HG03025 (cell line): ENCODE results near the gene DOCK4.

Experiments used
- ATAC-seq: cut with Tn5 transposase; IDR thresholded peaks from one replicate; pipeline ENCODE4 v1.9.1; 2021; ENCODE audit warnings: mild to moderate bottlenecking, moderate library complexity; ENCODE audit not compliant: unreplicated experiment, low FRiP score

Gene DOCK4

DNA sequence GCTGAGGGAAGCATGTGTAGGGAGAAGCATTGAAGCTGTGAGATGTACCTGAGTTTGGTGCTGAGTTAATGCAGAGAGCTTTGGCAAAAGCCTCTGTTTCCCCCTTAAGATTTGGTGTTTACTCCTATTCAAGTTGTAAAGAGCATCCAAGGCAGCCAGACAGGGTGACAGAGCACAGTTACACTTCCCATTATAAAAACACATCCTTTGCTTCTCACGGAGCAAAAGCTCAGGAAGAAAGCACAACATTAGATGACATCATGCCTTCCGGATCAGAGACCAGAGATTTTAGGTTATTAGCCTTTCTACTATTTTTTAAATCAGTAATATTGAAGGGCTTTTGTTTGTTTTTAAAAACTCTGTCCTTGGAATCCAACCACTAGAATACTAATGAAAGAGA is 182.9 kb downstream of the DOCK4 start:
- ATAC-seq: no peak

DNA sequence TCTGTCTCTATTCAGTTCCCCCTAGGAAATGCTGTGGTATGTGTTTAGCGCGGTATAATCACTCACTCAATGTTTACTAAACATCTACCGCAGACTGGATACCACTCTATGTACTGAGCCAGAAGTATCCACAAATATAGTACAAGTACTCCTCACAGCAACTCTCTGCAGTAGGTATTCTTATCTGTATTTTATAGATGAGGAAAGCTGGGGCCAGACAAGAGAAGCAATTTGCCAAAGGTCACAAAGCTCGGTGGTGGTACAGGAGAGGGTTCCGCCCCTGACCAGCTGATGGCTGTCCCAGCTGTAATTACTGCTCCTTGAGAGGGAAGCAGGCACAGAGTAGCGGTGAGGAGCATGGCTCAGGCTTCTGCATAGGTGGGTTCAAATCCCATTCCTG is 184.1 kb downstream of the DOCK4 start:
- no peak for ATAC-seq

DNA sequence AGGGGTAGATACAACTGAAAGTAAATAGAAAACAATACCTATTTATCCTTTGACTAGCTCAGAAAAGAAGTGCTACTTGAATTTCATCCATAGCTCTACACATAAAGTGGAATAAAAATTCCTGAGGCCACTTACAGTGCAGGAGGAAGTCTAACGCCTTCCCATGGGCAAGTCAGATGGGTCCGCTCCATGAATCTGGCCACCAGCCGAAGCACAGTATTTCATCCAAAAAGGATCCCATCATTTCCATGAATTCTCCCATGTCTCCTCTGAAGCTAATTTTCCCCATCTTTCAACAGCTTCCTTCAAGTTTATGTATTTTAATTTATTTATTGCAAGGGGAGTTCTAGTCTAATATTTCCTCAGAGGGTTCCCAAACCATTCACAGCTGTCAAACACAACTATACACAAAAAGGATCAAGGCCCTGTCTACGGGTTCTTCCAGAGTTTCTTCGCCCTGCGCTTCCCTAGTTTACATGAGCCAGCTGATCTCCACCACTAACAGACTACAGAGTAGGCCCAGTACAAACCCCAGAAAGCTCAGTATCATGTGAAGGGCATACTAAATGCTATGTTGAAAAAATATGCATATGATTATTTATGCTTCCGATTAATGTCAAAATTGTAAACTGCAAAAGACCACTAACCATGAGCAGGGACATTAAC is 184.7 kb downstream of the DOCK4 start:
- no peak for ATAC-seq

DNA sequence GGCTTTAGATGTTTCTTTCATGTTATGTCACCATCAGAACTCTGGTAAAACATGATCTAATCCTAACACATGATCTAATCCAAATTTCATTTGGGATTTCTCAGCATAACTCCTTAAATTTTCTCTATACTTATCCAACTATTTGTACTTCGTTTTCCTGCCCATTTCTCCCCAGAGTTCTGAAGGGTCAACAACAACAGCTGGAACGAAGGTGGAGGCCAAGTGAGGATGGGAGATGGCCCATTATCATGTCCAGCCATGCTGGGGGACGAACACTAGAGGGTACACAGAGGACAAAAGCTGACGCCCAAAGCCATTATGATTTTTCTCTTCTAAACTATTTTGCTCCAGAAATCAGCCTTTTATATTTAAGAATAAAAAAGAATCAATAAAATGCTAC is 185.4 kb downstream of the DOCK4 start:
- ATAC-seq: no peak

DNA sequence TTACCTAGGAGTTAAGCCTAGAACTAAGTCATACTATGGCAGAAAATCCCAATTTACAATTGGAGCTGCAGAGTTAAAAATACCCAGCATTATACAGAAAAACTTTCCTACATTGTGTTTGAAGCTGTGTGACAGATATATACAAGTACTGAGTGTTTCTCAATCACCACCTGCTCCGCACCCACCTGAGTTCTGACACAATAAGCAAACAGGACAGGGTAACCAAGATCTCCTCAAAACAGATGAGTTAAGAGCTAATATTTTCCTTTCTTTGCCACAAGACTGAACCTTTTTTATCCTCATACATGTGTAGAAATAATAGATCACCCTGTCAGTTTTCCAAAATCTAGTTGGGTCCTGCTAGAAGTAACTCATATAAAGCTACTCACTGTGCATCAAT is 186.3 kb downstream of the DOCK4 start:
- ATAC-seq: no peak

DNA sequence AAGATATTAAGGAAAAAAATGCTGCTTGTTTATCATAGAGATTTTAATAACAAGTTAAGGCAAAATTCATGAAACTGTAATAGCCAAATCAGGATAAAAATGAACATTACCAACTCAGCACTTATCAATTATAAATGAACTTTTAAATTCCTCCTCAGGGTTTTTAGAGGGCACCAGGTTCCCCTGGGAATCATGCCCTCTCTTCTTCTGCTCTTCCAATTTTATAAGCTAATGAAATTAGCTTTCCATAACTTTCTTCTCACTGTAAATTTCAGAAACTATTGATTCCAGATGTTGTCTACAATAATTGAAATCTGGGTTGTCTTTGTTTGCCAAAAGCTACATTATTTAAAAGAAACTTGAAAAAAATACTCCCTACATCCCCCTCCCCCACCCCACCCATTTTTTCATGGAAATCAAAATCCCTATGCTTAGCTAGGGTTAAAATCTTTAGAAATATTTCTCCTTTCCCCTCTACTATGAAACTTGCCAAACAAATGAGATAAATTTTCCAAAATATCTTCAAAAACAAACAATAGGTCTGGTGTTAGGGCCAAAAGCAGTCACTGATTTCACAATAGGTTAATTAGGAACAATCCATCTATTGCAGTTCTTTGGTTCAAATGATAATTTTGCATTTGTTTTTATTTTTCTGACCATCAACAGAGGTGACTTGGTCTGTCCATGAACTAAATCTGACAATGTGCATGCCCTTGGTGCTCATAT is 187.7 kb downstream of the DOCK4 start:
- no peak for ATAC-seq

DNA sequence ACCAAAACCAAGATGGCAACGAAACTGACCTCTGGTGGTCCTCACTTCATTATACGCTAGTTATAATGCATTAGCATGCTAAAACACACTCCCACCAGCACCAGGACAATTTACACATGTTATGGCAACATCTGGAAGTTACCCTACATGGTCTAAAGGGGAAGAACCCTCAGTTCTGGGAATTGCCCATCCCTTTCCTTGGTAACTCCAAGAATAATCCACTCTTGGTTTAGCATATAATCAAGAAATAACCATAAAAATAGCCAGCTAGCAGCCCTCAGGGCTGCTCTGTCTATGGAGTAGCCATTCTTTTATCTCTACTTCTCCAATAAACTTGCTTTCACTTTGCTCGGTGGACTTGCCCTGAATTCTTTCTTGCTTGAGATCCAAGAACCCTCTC is 191.1 kb downstream of the DOCK4 start:
- ATAC-seq: no peak

DNA sequence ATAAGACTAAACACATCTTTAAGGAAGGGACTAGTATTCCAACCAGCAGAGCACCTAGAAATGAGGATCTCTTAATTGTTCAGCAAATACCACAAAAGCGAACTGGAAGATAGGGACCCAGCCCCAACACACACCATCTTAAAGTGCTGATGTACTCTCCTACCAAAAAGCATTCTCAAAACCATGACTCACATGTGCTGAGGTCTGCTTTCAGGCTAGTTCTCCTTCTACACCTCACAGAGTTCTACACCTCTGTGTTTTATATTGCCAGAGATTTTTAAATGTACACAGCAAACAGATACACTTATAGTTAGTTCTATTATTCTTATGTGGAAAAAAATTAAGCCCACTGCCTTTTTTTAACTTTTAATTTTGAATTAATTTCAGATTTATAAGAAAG is 191.9 kb downstream of the DOCK4 start:
- no peak for ATAC-seq

DNA sequence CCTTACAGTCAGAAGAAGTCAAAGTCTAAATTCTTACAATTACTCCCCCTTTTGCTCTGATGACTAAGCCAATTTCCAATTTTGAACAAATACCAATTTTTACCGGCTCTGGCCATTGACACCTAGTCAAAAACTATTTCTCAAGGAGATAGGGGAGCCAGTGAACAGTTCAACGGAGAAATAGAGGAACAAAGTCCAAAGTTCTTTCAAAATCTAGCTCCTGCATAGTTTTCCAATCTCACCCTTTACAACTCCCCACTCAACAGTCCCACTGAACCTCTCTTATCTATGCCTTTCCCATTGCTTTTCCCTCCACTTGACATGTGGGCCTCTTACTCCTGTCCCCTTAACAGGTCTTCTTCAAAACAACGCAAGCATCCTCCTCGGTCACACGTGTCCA is 192.9 kb downstream of the DOCK4 start:
- ATAC-seq: no peak

DNA sequence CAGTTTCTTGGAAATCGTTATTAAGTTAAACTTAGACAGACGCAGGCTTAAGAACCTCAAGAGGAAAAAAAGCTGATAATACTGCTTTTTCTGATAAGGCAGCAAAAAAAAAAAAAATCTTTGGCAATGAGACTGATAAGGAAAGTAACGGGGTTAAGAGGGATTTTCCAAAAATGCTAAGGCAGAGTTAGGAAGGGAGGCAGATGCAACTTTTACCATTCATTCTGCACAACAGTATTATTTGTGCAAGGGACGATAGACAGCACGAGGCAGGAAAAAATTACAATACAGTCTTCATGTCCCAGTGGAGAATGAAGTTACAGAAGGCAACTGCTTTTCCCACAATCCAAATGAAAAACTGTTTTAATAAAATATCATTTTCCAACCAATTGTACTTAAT is 194.0 kb downstream of the DOCK4 start:
- no peak for ATAC-seq

DNA sequence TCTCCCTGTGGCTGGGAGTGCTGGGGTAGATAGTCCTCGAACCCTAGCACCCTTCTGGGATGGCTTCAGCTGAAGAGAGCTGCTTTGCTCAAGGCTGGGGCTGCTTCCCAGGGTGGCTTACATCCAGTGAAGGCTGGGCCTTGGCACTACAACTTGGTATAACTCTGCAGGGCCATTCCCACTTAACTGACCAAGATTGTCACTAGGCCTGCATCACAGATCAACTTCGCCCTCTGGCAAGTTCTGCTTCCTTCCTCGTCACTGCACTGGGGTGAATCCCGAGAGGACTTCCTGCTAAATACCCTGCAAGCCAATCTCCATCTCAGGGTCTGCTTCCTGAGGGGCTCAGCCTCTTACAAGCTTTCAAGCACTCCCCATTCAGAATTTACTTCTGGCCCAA is 195.2 kb downstream of the DOCK4 start:
- ATAC-seq: no peak

DNA sequence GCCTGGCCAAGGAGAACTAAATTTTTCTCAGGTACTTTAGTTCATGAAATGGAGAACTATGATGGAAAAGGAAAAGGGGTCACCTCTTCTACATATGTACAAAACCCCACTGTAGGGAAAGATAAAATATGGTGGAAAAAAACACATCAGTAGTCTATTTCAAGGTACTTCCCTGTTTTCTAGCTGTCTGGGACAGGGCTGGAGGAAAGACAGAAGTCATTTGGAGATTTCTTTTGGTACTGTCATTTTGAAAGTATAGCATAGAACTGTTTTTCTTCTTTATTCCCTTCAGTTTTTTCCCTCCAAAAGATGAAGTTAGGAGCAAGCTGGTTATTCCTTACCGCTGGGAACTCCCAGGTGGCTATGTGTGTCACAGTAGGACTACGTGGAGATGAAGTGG is 196.1 kb downstream of the DOCK4 start:
- ATAC-seq: no peak

DNA sequence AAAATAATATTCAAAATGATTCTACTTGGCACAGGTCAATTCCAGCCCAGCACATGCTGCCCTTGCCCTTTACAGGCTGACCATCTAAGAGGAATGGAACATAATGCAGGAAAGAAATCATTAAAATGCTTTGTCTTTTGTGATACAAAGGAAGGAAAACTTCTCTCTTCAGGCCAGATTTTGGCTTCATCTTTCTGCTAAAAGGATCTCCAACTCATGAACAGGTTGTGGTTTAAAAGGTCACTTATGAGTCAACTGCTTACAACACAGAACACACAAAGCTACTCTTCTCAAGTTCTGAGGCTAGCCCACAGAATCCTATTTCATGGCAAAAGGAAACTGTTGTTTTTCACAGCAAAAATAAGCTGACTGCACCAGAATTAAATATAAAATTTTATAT is 197.1 kb downstream of the DOCK4 start:
- ATAC-seq: no peak

DNA sequence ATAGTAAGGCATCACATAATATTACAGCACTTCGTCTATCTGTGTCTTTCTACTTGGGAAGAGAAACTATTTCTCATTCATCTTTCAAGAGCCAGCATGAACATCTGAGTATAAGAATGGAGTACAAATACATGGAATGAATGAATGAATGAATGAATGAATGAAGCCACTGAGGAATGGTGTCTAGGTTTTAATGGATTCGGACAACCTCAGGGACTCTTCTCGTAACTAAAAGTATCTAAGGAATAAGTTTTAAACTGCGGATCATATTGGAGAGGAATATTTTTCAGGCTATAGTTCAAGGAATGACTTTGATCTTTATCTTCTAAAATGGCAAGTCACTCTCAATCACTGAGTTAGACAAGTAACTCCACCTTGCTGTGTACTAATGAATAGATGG is 199.0 kb downstream of the DOCK4 start:
- no peak for ATAC-seq

DNA sequence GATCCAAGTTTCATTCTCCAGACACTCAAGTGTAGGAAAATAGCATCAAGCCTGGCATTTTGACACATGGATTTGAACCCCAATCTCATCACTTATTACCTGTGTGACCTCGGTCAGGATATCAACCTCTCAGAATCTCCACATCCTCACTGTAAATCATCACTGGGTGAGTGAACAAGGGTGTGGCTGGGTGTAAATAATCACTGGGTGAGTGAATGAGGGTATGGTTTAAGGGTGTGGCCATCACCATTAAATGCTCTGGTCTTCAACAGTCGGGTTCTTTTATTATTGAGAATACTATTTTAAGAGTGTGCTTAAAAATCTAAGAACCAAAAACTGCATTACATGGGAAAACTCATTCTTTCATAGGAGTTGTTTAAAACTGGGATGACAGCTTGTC is 200.1 kb downstream of the DOCK4 start:
- no peak for ATAC-seq

DNA sequence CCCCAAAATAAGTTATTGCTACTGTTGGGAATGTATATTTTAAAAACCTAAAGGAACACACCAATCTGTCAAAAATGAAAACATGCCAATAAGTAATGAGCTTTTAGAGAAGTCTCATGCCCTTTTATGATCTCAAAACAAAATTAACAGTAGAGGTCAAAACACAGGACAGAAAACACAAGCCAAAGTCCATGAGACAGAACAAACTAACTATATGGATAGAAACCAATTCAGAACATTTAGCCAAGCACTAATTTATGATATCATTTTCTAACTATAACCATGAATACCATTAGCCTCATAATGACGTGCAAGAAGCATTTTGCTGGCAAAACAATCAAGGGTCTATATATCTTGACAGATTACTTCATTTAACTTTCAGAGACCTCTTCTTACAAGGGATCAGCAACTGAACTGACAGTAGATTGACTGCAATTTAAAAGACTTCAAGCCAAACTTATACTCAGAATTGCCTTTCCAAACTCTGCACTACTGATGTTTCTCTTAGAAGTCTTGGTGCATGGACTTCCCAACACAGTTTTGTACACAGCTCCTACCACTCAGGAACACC is 200.9 kb downstream of the DOCK4 start:
- no peak for ATAC-seq

DNA sequence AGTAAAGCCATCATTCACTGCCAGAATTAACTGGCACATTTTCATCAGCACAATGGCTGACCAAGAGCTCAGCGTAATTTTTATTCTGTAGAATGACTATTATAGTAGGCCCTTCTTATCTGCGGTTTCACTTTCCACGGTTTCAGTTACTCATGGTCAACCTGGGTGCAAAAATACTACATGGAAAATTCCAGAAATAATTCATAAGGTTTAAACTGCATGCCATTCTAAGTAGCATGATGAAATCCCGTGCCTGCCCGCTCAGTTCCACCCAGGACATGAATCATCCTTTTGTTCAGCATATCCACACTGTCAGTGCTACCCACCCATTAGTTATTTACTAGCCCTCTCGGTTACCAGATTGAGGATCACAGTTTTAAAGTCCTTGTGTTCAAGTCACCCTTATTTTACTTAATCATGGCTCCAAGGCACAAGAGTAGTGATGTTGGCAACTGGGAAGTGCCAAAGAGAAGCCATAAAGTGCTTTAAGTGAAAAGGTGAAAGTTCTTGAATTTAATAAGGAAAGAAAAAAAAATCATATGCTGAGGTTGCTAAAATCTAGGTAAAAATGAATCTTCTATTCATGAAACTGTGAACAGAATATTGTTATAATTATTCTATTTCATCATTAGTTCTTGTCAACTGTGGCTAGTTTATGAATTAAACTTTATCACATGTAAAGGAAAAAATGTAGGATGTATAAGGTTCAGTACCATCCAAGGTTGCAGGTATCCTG is 204.9 kb downstream of the DOCK4 start:
- no peak for ATAC-seq

DNA sequence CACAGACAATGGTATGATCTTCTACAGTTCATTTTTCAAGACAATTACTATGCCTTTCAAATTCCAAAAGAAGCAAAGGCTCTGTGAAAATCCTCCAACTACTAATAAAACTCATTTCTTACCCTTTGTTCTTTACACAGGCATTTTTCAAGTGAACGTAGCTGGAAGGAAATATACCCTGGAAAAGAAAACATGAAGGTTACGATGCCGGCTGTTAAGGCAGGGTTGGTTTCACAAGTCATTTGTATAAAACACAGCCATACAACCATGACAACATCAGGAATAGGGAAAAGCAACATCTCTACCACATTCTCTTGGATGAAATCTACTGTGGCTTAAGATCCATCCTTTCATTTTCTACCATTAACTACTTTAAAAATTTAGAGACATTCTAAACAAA is 207.9 kb downstream of the DOCK4 start:
- ATAC-seq: no peak

DNA sequence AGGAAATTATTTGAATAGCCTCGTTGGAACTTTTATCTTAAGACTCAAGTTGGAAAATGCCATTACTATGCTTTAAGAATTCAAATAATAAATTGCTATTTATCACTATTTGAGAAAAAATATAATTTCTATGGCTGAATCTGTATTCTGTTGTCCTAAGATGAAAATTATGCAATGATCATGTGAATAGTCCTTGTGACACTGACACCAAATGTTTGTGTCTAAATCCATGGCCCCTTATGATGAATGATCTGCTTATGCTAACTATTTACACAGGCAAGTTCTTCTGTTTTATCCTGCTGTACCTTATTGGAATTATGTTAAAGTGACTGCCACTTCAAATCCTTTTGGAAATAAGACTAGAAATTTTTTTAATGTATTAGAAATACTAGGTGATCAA is 208.7 kb downstream of the DOCK4 start:
- no peak for ATAC-seq

DNA sequence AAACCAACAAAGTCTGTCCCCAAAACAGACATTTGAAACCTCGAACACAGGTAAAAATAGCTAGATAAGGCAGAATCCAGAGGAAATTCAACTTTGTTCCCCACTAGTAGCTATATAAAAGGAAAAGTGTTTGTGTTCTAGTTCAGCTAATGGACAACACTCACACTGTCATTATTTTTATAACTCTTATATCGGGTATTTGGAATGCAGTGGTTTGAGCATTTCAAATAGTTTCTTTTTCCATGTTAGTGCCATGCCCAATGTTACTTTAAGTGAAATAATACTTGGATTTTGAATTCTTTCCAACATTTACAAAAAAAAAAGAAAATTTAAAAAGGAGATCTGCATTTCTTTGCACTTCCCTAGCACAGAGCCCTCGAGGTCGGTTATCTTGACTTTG is 213.6 kb downstream of the DOCK4 start:
- ATAC-seq: no peak

DNA sequence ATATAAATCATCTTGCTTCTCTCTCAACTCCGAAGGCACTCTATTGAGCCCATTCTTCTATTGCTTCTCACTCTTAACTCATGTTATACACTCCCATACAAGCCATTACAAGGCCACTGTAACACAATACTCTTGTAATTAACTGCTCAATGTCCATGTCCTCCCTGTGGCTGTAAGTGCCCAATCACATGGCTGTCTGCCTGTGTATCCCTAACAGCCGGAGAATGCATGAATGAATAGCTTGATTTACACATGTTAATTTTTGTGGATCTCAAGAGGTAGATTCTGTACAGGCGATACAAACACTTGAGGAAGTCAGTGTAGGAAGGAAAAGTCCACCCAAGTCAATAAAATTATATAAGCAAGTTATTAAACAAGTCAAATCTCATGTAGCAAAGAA is 215.6 kb downstream of the DOCK4 start:
- no peak for ATAC-seq

DNA sequence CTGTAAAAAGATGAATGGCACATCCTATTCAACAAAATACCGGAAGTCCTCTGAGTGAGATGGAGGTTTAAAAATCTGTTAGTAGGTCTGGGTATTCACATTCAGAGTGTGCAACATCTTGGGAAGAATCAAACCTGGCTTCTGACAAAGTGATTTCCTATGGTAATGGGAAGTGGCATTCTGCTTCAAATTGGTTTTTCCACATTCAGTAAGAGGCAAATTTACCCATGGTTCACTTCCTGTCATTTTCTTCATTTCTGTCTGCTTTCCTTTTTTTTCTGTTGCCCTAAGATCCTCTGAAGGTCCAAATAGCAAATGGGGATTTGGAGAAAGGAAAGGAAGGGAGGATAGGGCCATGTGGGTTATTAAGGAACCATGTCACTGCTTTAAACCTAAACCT is 218.3 kb downstream of the DOCK4 start:
- ATAC-seq: no peak
